Natural killer cell (primary cell): Measurements from ENCODE around the gene TBC1D22A. TPM values are rescaled to one million over a fixed set of nuclear protein-coding genes. Genes with fewer than 3 reads are reported as not detected.

Experiments
- ATAC-seq, 3 donors: fragments of 150-1000 bp in 2 of 3; fragments of 200-7000 bp in 1 of 3; cut with Tn5 transposase; 1 replicate in 1 of 3; 2 replicates in 2 of 3; pipeline ENCODE4 v1.10.0; 2021; ENCODE audit warnings: mild to moderate bottlenecking in 2 of 3, moderate library complexity in 2 of 3
- DNase-seq, 2 donors: peaks; one replicate each; pipeline versions ENCODE4 v3.0.0 to v3.0.0-alpha.2; 2013 to 2021; ENCODE audit warnings: mixed read lengths in 1 of 2
- H3K27ac ChIP-seq: one replicate; pipeline ENCODE4 v1.5.1; 2013; ENCODE audit warnings: mild to moderate bottlenecking, low read length
- H3K27me3 ChIP-seq: one replicate; pipeline ENCODE4 v1.6.1; 2013; ENCODE audit warnings: low read length; ENCODE audit not compliant: control insufficient read depth, insufficient read depth
- H3K36me3 ChIP-seq: one replicate; pipeline ENCODE4 v1.6.1; 2013; ENCODE audit warnings: low read length; ENCODE audit not compliant: control insufficient read depth, insufficient read depth
- H3K4me1 ChIP-seq: one replicate; pipeline ENCODE4 v1.6.1; 2013; ENCODE audit warnings: low read length; ENCODE audit not compliant: control insufficient read depth, insufficient read depth
- H3K4me3 ChIP-seq: one replicate; pipeline ENCODE4 v1.5.1; 2013; ENCODE audit warnings: low read length
- H3K9me3 ChIP-seq: one replicate; pipeline ENCODE4 v1.6.1; 2013; ENCODE audit warnings: low read length; ENCODE audit not compliant: control insufficient read depth, insufficient read depth
- H3K27ac Mint-ChIP-seq, 2 donors: one replicate each; pipeline ENCODE4 v1.8.0; 2022; ENCODE audit warnings: mild to moderate bottlenecking in 2 of 2, mixed read lengths in 2 of 2, moderate library complexity in 1 of 2
- H3K27me3 Mint-ChIP-seq, 2 donors: one replicate each; pipeline ENCODE4 v1.8.0; 2022; ENCODE audit warnings: low read depth in 2 of 2, mixed read lengths in 2 of 2
- H3K36me3 Mint-ChIP-seq: one replicate; pipeline ENCODE4 v1.8.0; 2022; ENCODE audit warnings: mixed read lengths
- H3K4me1 Mint-ChIP-seq, 2 donors: one replicate each; pipeline ENCODE4 v1.8.0; 2022; ENCODE audit warnings: mixed read lengths in 2 of 2
- H3K4me3 Mint-ChIP-seq: one replicate; pipeline ENCODE4 v1.8.0; 2022; ENCODE audit warnings: mild to moderate bottlenecking, moderate library complexity, mixed read lengths
- H3K9me3 Mint-ChIP-seq, 2 donors: one replicate each; pipeline ENCODE4 v1.8.0; 2022; ENCODE audit warnings: mixed read lengths in 2 of 2
- WGBS: methylation state at CpG from one replicate; pipeline ENCODE4 v1.1.7; 2013; ENCODE audit warnings: missing lambda C conversion rate; ENCODE audit not compliant: insufficient coverage; 5-methylcytosine and 5-hydroxymethylcytosine counted together
- intact Hi-C: fragments of 100-400 bp; cut with micrococcal nuclease; formaldehyde crosslinking; loops from one replicate; pipeline ENCODE4 v1.14.2; 2022
- total RNA-seq, 4 donors: library from RNA; stranded (reverse); fragments of 120-200 nt in 1 of 4; gene quantifications; one replicate each; pipeline versions ENCODE4 v1.2.3 to v1.2.4, GENCODE V29; 2013 to 2022
- TF ChIP-seq, protein P1 (sequence below): fragments of 200-600 bp; IDR thresholded peaks from one replicate; pipeline ENCODE4 v1.8.0; 2022; ENCODE audit warnings: antibody characterized with exemption

The TBC1D22A gene
- total RNA-seq, 3 donors from 2014 or later (not counting 1 experiment from before 2014, with no cell fraction given) = 47.4 to 53.7 (median 53.2) TPM

DNA sequence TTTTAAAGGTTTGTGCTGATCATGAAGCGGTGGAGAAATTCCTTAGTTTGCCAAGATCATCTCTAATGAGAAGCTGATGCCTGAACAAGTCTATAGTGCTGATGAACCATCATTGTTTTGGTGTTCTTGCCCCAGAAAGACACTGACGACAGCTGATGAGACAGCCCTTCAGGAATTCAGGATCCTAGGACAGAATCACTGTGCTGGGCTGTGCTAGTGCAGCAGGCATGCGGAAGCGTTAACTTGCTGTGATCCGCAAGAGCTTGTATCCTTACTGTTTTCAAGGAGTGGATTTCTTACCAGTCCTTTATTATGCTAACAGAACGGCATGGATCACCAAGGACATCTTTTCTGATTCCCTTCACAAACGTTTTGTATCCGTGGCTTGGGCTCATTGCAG lies 104.1 kb downstream of the TBC1D22A start:
- no peak for DNase-seq
- Histone ChIP-seq H3K9me3 (no peaks in the 10 kb centered on the region), H3K36me3 (peaks cover 5% of the 10 kb centered on the region), H3K4me1 (peaks cover 10% of the 10 kb centered on the region), H3K27me3 (no peaks in the 10 kb centered on the region), H3K4me3 (no peak overlapping the region), H3K27ac (no peak overlapping the region)
- TF ChIP-seq, protein P1, sequence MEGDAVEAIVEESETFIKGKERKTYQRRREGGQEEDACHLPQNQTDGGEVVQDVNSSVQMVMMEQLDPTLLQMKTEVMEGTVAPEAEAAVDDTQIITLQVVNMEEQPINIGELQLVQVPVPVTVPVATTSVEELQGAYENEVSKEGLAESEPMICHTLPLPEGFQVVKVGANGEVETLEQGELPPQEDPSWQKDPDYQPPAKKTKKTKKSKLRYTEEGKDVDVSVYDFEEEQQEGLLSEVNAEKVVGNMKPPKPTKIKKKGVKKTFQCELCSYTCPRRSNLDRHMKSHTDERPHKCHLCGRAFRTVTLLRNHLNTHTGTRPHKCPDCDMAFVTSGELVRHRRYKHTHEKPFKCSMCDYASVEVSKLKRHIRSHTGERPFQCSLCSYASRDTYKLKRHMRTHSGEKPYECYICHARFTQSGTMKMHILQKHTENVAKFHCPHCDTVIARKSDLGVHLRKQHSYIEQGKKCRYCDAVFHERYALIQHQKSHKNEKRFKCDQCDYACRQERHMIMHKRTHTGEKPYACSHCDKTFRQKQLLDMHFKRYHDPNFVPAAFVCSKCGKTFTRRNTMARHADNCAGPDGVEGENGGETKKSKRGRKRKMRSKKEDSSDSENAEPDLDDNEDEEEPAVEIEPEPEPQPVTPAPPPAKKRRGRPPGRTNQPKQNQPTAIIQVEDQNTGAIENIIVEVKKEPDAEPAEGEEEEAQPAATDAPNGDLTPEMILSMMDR = no peak
- intact Hi-C loops = no loop called here
- no peak overlapping the region for H3K27ac Mint-ChIP-seq
- 97% methylated on average over 8 of the region's 8 CpGs for WGBS
- no peak for ATAC-seq
- H3K27me3 Mint-ChIP-seq = no peaks in the 10 kb centered on the region
- H3K36me3 Mint-ChIP-seq = peaks cover 10% of the 10 kb centered on the region
- no peak overlapping the region for H3K4me3 Mint-ChIP-seq
- H3K9me3 Mint-ChIP-seq = peaks cover 0 to 1% of the 10 kb centered on the region in 2 donors
- peaks cover 44 to 53% of the 10 kb centered on the region in 2 donors for H3K4me1 Mint-ChIP-seq

DNA sequence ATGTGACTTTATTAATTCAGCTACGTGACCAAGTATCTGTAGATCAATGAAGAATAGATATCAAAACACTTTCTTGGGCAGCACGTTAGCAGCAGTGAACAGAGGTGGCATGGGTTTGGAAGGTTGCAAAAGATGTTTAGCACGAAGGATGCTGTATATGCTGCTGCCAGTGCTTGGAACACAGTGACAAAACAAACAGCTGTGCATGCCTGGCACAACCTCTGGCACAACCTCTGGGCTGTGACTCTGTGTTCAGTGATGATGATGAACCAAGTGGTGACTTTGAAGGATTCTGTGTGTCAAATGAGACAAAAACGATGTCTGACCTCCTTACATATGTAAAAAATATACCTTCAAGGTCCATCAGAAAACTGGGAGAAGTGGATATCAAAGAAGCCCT lies 104.7 kb downstream of the TBC1D22A start:
- Mint-ChIP-seq H3K27ac (no peak overlapping the region), H3K9me3 (peaks cover 0 to 2% of the 10 kb centered on the region in 2 donors), H3K4me1 (peaks cover 39 to 50% of the 10 kb centered on the region in 2 donors), H3K4me3 (no peak overlapping the region), H3K27me3 (no peaks in the 10 kb centered on the region), H3K36me3 (peaks cover 13% of the 10 kb centered on the region)
- H3K9me3 ChIP-seq = no peaks in the 10 kb centered on the region
- TF ChIP-seq, protein P1 = no peak
- no peaks in the 10 kb centered on the region for H3K27me3 ChIP-seq
- intact Hi-C loops = no loop called here
- H3K4me1 ChIP-seq = peaks cover 7% of the 10 kb centered on the region
- H3K36me3 ChIP-seq = peaks cover 5% of the 10 kb centered on the region
- no peak overlapping the region for H3K27ac ChIP-seq
- no peak for DNase-seq
- no peak overlapping the region for H3K4me3 ChIP-seq
- 98% methylated on average over 3 of the region's 4 CpGs for WGBS
- ATAC-seq = no peak

DNA sequence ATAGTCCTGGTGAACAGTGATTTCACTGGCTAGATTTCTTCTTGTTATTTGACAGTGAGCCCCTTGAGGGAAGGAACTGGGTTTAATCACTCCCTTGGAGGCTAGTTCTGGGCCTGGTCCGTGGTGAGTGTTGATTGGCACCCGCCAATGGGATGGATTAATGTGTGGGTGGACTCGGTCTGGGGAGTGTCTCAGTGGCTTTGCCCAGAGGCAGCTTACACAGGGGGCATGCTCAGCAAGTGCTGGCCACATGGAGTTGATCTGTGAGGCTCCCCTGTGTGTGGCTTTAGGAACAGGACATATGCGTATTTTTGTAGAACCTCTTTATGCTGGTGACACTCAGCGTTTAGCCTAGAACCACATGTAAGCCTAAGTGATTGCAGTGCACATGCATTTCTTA lies 106.9 kb downstream of the TBC1D22A start:
- Mint-ChIP-seq H3K27me3 (no peaks in the 10 kb centered on the region), H3K36me3 (peaks cover 13% of the 10 kb centered on the region), H3K27ac (no peak overlapping the region), H3K9me3 (peaks cover 0 to 2% of the 10 kb centered on the region in 2 donors), H3K4me1 (peaks cover 33 to 42% of the 10 kb centered on the region in 2 donors), H3K4me3 (no peak overlapping the region)
- 95% methylated on average over 5 of the region's 5 CpGs for WGBS
- H3K4me1 ChIP-seq = no peaks in the 10 kb centered on the region
- no peak overlapping the region for H3K4me3 ChIP-seq
- H3K36me3 ChIP-seq = peaks cover 5% of the 10 kb centered on the region
- DNase-seq (no peak), ATAC-seq (no peak)
- H3K27me3 ChIP-seq = no peaks in the 10 kb centered on the region
- TF ChIP-seq, protein P1 = no peak
- intact Hi-C loops = no loop called here
- no peaks in the 10 kb centered on the region for H3K9me3 ChIP-seq
- H3K27ac ChIP-seq = no peak overlapping the region

DNA sequence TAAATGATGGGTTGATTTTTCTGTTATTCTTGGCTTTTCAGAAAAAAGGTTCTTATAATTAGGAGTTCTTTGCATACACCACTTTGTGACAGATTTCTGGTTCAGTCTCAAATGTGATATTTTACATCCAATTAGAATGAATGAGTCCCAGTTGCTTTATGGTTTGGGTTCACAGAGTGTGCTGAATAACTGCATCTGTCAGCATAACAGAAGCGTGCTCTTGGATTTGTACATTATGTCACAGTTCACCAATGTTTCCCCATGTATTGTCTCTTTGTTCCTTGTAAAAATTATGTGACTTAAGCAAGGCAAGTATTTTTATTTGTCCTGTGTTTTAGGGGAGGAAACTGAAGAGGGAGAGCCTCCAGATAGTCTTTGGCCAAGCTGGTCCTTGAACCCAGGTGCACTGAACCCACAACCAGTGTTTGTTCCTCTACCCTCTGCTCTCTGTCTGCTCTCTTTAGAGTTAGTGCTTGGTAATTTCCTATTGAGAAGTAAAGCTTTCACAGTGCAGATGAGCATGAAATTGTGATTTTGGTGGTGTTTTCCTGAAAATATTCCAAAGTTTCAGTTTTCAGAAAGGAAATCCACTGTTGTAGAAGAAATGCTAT lies 107.5 kb downstream of the TBC1D22A start:
- H3K4me1 Mint-ChIP-seq = peaks cover 34 to 41% of the 10 kb centered on the region in 2 donors
- peaks cover 13% of the 10 kb centered on the region for H3K36me3 Mint-ChIP-seq
- peaks cover 0 to 2% of the 10 kb centered on the region in 2 donors for H3K9me3 Mint-ChIP-seq
- Histone ChIP-seq H3K4me1 (no peaks in the 10 kb centered on the region), H3K4me3 (no peak overlapping the region), H3K27ac (no peak overlapping the region), H3K27me3 (no peaks in the 10 kb centered on the region), H3K9me3 (no peaks in the 10 kb centered on the region), H3K36me3 (peaks cover 5% of the 10 kb centered on the region)
- no peak for ATAC-seq
- no peak overlapping the region for H3K27ac Mint-ChIP-seq
- WGBS = 100% methylated on average over 1 of the region's 1 CpG
- DNase-seq = no peak
- H3K27me3 Mint-ChIP-seq = no peaks in the 10 kb centered on the region
- no peak overlapping the region for H3K4me3 Mint-ChIP-seq
- TF ChIP-seq, protein P1 = no peak
- intact Hi-C loops = no loop called here
